ENCODE measurements around the gene ZNF74.

Gene ZNF74

GRCh38 chr22:20423008-20423905 is 29.3 kb downstream of the ZNF74 start:
- H3K27ac ChIP-seq = no peak overlapping the region
- no peak for TF ChIP-seq CTCF (conservative IDR thresholded peaks at IDR 0.05)

- H3K27ac ChIP-seq = no peak overlapping the region
- TF ChIP-seq CTCF (conservative IDR thresholded peaks at IDR 0.05) = no peak
Measured at GRCh38 chr22:20423906-20424551, 30.1 kb downstream of the ZNF74 start.

GRCh38 chr22:20424568-20424931 is 30.6 kb downstream of the ZNF74 start:
- H3K27ac ChIP-seq = no peak overlapping the region
- no peak for TF ChIP-seq CTCF (conservative IDR thresholded peaks at IDR 0.05)

- H3K27ac ChIP-seq = no peak overlapping the region
- no peak for TF ChIP-seq CTCF (conservative IDR thresholded peaks at IDR 0.05)
Measured at GRCh38 chr22:20424932-20425565, 31.1 kb downstream of the ZNF74 start.

- no peak overlapping the region for H3K27ac ChIP-seq
- TF ChIP-seq CTCF (conservative IDR thresholded peaks at IDR 0.05) = no peak
Measured at GRCh38 chr22:20425566-20426258, 31.8 kb downstream of the ZNF74 start.

- no peak for TF ChIP-seq CTCF (conservative IDR thresholded peaks at IDR 0.05)
- no peak overlapping the region for H3K27ac ChIP-seq
Measured at GRCh38 chr22:20426259-20426615, 32.3 kb downstream of the ZNF74 start.
